ENCODE measurements around the gene SDF2. TPM values are rescaled to one million over a fixed set of nuclear protein-coding genes. Genes with fewer than 3 reads are reported as not detected.

SDF2 gene, protein sequence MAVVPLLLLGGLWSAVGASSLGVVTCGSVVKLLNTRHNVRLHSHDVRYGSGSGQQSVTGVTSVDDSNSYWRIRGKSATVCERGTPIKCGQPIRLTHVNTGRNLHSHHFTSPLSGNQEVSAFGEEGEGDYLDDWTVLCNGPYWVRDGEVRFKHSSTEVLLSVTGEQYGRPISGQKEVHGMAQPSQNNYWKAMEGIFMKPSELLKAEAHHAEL
- total RNA-seq (2013; cell fraction: nucleolus; rRNA removed) = 39.7 and 43.3 TPM in 2 replicates
- total RNA-seq (2014; rRNA removed) = 34.1 and 35.8 TPM in 2 replicates
- total RNA-seq (2014; rRNA removed; fragmentation: Illumina TruSeq; extraction: Trizol) = 32.9 and 34.3 TPM in 2 replicates
- total RNA-seq (2021) = 26.2 and 29.8 TPM in 2 replicates
- polyA plus RNA-seq (2011; ENCODE audit: low read depth) = 38.8 TPM
- polyA plus RNA-seq (2011; rRNA removed) = 37.8 and 45.3 TPM in 2 replicates
- polyA plus RNA-seq (2011; cell fraction: cytosol; rRNA removed) = 45.8 and 48.3 TPM in 2 replicates
- polyA plus RNA-seq (2011; cell fraction: nucleus; rRNA removed) = 29.7 and 31.6 TPM in 2 replicates
- polyA plus RNA-seq (2012) = 29.8 and 30.6 TPM in 2 replicates
- 37.7 and 46.1 TPM in 2 replicates for polyA plus RNA-seq (2014; fragmentation: Illumina TruSeq; extraction: Trizol)
- 10 to 100 TPM; 72.7 to 81.0 TPM for polyA plus RNA-seq (2014; fragmentation: Nextera tagmentation; extraction: Ambion mirVana)
- polyA plus RNA-seq (2014; rRNA removed) = 31.4 and 33.5 TPM in 2 replicates
- 10 to 100 TPM; 46.9 to 60.9 TPM for polyA plus RNA-seq (2016; fragmentation: Nextera tagmentation; extraction: Ambion mirVana)
- polyA minus RNA-seq (2011; rRNA and poly(A)+ RNA removed) = 36.4 and 42.0 TPM in 2 replicates
- 10.2 and 11.8 TPM in 2 replicates for polyA minus RNA-seq (2011; cell fraction: cytosol; rRNA and poly(A)+ RNA removed)
- 8.6 and 10.4 TPM in 2 replicates for polyA minus RNA-seq (2011; cell fraction: nucleus; rRNA and poly(A)+ RNA removed)
- Bru-seq, nascent RNA = percentile 84 among the genes with signal in this experiment
- percentile 74 among the genes with signal in this experiment for BruChase-seq, experiment 1, labeled RNA remaining after a 6-hour chase
- BruChase-seq, experiment 2, labeled RNA remaining after a 2-hour chase = percentile 81 among the genes with signal in this experiment
- long read RNA-seq, experiment 1, transcript SDF2-201 (3 exons, 1,568 nt) = major isoform, 10 of 17 reads
- long read RNA-seq, experiment 1, partial matches to known transcripts = 0 of 17 reads
- long read RNA-seq, experiment 1, other reads (novel, unspliced or antisense) = 5 of 17 reads
- long read RNA-seq, experiment 2, transcript SDF2-210 (3 exons, 1,025 nt) = minor isoform, 21 of 136 reads
- long read RNA-seq, experiment 2, transcript SDF2-201 (3 exons, 1,568 nt) = major isoform, 91 of 136 reads
- long read RNA-seq, experiment 2, transcript SDF2-204 (4 exons, 583 nt) = minor isoform, 11 of 136 reads
- long read RNA-seq, experiment 2, partial matches to known transcripts = 1 of 136 reads
- long read RNA-seq, experiment 2, other reads (novel, unspliced or antisense) = 10 of 136 reads

DNA sequence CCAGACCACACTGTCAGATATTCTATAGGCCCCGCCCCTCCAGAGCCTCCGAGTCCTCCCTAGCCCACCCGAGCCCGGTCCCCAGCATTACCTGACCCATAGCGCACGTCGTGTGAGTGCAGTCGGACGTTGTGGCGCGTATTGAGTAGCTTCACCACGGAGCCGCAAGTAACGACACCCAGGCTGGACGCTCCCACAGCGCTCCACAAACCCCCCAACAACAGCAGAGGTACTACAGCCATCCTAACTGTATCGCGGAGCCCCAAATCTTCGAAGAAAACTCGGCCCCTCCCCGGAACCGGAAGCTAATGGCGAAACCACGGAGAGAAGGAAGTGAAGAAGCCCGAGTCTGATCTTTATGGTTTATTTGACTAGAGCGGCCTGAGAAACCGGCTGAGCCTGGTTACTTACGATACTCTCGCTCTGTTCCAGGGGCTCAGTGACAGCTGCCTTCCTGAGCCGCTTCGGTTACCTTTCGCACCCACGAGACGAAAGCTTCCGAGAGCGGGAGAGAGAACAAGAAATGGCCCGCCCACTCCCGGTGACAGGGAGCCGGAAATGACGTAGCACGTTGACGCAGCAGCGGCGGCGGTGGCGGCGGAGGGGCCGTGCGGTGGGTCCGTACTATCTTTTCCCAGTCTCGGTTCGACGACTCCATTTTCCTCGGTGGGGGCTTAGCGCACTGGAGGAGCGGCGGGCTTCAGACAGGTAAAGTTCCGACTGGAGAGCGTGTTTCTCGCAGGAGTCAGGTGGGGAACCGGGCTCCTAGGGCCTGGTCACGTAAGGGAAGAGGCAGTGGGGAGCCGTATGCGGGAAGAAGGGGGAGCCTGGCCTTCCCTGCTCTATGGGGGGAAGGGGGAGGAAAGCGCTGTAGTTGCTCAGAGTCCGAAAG lies at the start of gene SDF2, which contains the start of gene SUPT6H:
TSS of gene SDF2 (minus strand) at position 272 of the 892 bp plus-strand sequence. CDS start at position 242, 30 bp downstream.
TSS of gene SUPT6H (plus strand) at position 571 of the 892 bp plus-strand sequence. CDS start 11,197 bp downstream, outside the sequence.
- H4K20me1 ChIP-seq (ENCODE audit: control insufficient read depth, insufficient read depth) = no peaks in the 10 kb centered on the region
- H3K4me1 ChIP-seq (ENCODE audit: control insufficient read depth, insufficient read depth, low read length) = peaks cover 3% of the 10 kb centered on the region; the same call in 1 of the 2 replicates
- peaks cover 2 to 8% of the 10 kb centered on the region in 2 experiments; a peak in 3 of 4 replicates for H3K36me3 ChIP-seq (ENCODE audit: control insufficient read depth in 2 of 2, insufficient read depth in 2 of 2, low read length in 1 of 2)
- peaks cover 64% of the 10 kb centered on the region for H3K79me2 ChIP-seq (ENCODE audit: control insufficient read depth, insufficient read depth, low read length)
- no peaks in the 10 kb centered on the region for H3K27me3 ChIP-seq (replicated peaks in 1 of 2; ENCODE audit: control insufficient read depth in 2 of 2, insufficient read depth in 2 of 2, low read length in 1 of 2)
- peak within 1 kb of the TSS; percentile 100 for H3K27ac ChIP-seq (ENCODE audit: control insufficient read depth, insufficient read depth)
- TSS peak; percentile 84 for BruUV-seq (replicated peaks)
- ChIA-PET CTCF (interaction anchor here (0.6 to 4.5 kb wide), 10 partner anchors 14 to 629 kb away, joined by 3 to 84 read pairs (median 4); partner anchors contain the start of genes BLTP2 and RPL23A), RAD21 (ENCODE audit: unreplicated experiment) (interaction anchor here (0.7 to 2.9 kb wide), 10 partner anchors 9 to 929 kb away, joined by 3 to 18 read pairs (median 5); partner anchors contain the start of genes BLTP2, PROCA1, RPL23A and TLCD1), POLR2A (interaction anchor here (0.6 to 4.9 kb wide), 19 partner anchors 8 to 232 kb away, joined by 3 to 46 read pairs (median 4); partner anchors contain the start of genes BLTP2, PROCA1, RPL23A and TLCD1), SMC1A (ENCODE audit: uncharacterized antibody, unreplicated experiment) (interaction anchor here (0.7 to 2.1 kb wide), 7 partner anchors 15 to 84 kb away, joined by 3 to 15 read pairs (median 4); partner anchors contain the start of genes BLTP2 and PROCA1)
- WGBS (ENCODE audit: insufficient coverage, insufficient replicate concordance, low lambda C conversion rate, missing lambda C conversion rate) = under 1% methylated on average over 65 of the region's 66 CpGs
- peak; percentile 72 for DNase-seq (ENCODE audit: low read depth, low spot score)
- H3K4me2 ChIP-seq (ENCODE audit: control insufficient read depth, insufficient read depth) = peak within 1 kb of the TSS; percentile 71
- ATAC-seq = peak; percentile 89
- peak within 1 kb of the TSS; percentile 99 for H2AFZ ChIP-seq (ENCODE audit: control insufficient read depth, low read depth, low read length)
- H3K9ac ChIP-seq (ENCODE audit: control insufficient read depth, insufficient read depth, low read length) = peak within 1 kb of the TSS; percentile 99
- peak within 1 kb of the TSS; percentile 98 for H3K4me3 ChIP-seq
- intact Hi-C loops (cut with micrococcal nuclease; ENCODE audit: unreplicated experiment) (loop anchor here (5.0 kb wide), 1 partner anchor 55 kb away; the partner anchor contains the start of genes RAB34 and RPL23A), in situ Hi-C loops (cut with MboI) (no loop called here)
- H3K9me3 ChIP-seq (replicated peaks; ENCODE audit: control insufficient read depth, insufficient read depth, low read length) = no peaks in the 10 kb centered on the region
- FAIRE-seq = peak; percentile 85
- peak; percentile 1 for TF ChIP-seq SP1 (IDR thresholded peaks at IDR 0.05; ENCODE audit: low read depth, low read length)
- TF ChIP-seq, protein P1, sequence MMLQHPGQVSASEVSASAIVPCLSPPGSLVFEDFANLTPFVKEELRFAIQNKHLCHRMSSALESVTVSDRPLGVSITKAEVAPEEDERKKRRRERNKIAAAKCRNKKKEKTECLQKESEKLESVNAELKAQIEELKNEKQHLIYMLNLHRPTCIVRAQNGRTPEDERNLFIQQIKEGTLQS (IDR thresholded peaks at IDR 0.05; ENCODE audit: borderline replicate concordance, extremely low read depth, low read depth, low read length) = peak; percentile 5; the same call in 1 of the 2 replicates
- TF ChIP-seq ZNF217 (IDR thresholded peaks at IDR 0.05) = no peak
- TF ChIP-seq SPI1 (IDR thresholded peaks at IDR 0.05; ENCODE audit: borderline replicate concordance, insufficient read depth, low read depth, low read length) = peak; percentile 69; the same call in 1 of the 2 replicates
- TF ChIP-seq, protein P2, sequence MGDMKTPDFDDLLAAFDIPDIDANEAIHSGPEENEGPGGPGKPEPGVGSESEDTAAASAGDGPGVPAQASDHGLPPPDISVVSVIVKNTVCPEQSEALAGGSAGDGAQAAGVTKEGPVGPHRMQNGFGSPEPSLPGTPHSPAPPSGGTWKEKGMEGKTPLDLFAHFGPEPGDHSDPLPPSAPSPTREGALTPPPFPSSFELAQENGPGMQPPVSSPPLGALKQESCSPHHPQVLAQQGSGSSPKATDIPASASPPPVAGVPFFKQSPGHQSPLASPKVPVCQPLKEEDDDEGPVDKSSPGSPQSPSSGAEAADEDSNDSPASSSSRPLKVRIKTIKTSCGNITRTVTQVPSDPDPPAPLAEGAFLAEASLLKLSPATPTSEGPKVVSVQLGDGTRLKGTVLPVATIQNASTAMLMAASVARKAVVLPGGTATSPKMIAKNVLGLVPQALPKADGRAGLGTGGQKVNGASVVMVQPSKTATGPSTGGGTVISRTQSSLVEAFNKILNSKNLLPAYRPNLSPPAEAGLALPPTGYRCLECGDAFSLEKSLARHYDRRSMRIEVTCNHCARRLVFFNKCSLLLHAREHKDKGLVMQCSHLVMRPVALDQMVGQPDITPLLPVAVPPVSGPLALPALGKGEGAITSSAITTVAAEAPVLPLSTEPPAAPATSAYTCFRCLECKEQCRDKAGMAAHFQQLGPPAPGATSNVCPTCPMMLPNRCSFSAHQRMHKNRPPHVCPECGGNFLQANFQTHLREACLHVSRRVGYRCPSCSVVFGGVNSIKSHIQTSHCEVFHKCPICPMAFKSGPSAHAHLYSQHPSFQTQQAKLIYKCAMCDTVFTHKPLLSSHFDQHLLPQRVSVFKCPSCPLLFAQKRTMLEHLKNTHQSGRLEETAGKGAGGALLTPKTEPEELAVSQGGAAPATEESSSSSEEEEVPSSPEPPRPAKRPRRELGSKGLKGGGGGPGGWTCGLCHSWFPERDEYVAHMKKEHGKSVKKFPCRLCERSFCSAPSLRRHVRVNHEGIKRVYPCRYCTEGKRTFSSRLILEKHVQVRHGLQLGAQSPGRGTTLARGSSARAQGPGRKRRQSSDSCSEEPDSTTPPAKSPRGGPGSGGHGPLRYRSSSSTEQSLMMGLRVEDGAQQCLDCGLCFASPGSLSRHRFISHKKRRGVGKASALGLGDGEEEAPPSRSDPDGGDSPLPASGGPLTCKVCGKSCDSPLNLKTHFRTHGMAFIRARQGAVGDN (IDR thresholded peaks at IDR 0.05) = peak; percentile 79
- TF ChIP-seq, protein P3, sequence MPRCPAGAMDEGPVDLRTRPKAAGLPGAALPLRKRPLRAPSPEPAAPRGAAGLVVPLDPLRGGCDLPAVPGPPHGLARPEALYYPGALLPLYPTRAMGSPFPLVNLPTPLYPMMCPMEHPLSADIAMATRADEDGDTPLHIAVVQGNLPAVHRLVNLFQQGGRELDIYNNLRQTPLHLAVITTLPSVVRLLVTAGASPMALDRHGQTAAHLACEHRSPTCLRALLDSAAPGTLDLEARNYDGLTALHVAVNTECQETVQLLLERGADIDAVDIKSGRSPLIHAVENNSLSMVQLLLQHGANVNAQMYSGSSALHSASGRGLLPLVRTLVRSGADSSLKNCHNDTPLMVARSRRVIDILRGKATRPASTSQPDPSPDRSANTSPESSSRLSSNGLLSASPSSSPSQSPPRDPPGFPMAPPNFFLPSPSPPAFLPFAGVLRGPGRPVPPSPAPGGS (IDR thresholded peaks at IDR 0.05; ENCODE audit: borderline replicate concordance, insufficient read depth, low read depth, low read length, poor library complexity, severe bottlenecking) = no peak
- no peak for TF ChIP-seq SUZ12 (IDR thresholded peaks at IDR 0.05; ENCODE audit: unreplicated experiment)
- peak; percentile 51; the same call in 1 of the 2 replicates for TF ChIP-seq NR2C1 (IDR thresholded peaks at IDR 0.05)

All from GM12878 (cell line).